Kidney epithelial cell (primary cell): ENCODE measurements around the gene INS. TPM values are rescaled to one million over a fixed set of nuclear protein-coding genes. Genes with fewer than 3 reads are reported as not detected.

Source experiments
- total RNA-seq: library from RNA; depleted of rRNA; stranded (reverse); fragments of >200 nt; gene quantifications from 2 replicates; pipeline ENCODE4 v1.2.3, GENCODE V29; 2015

The INS gene
- total RNA-seq, 1 donor from 2014 or later, result not detected

Other genes with a start within 250 kb of the INS start
- gene TNNT3, start 241.5 kb downstream of the INS start, total RNA-seq, result not detected in 2 replicates
- 163 and 190 TPM in 2 replicates for gene MRPL23, start 213.9 kb downstream of the INS start, total RNA-seq
- gene H19, start 163.4 kb downstream of the INS start, total RNA-seq, result 56.9 and 78.8 TPM in 2 replicates
- 8.7 and 11.4 TPM in 2 replicates for gene IGF2, start 21.8 kb downstream of the INS start, total RNA-seq
- not detected in 2 replicates for gene TH, start 10.6 kb upstream of the INS start, total RNA-seq
- gene ASCL2, start 109.4 kb upstream of the INS start, total RNA-seq, result 0.21 TPM in 1 of 2 replicates, not detected in the other
- not detected in 2 replicates for gene C11orf21, start 140.7 kb upstream of the INS start, total RNA-seq
- 0.46 TPM in 1 of 2 replicates, not detected in the other for gene TSPAN32, start 140.8 kb upstream of the INS start, total RNA-seq
- gene CD81, start 216.1 kb upstream of the INS start, total RNA-seq, result 216 and 263 TPM in 2 replicates
- gene TSSC4, start 239.5 kb upstream of the INS start, total RNA-seq, result 62.0 and 73.2 TPM in 2 replicates